ENCODE data around the gene VAC14.
"Not testable (repeated sequence)": the region's sequence is repeated elsewhere in the genome, so short reads cannot be mapped to it uniquely, and the experiment has no call there.

Gene VAC14

DNA sequence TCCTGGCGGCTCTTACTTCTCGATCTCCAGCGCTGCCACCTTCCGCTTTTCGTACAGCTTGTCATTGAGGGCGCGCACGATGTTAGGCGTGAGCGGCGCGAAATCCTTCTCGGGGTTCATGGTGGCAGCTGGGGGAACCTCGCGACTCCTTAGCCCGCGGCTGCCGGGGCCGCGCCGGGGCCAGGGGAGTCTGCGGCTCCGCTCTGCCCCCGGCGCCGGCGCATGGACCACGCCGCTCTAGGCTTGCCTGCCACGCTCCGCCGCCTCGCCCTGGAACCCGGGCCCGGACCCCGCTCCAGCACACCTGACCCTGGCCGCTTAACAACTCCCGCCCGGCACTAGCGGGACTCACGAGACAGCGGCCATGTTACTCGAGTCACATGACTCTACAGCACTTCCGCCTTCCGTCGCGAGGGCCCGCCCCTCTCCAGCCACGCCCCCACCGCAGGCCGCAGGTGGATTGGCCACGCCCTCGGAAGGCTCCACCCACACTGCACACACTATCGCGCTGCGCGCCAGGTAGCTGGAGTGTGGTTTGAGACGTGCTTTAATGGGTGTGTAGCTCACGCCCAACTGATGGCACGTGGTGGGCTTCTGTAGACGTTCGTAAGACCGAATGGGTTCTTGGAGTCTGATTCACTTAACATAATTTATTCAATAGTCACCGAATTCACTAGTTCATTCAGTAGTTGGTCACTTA lies at the start of gene VAC14:
VAC14 (minus strand) TSS at position 378 of the 700 bp plus-strand sequence; CDS start at position 120, 258 bp downstream.
- DNase-seq, result peak; percentile 81

DNA sequence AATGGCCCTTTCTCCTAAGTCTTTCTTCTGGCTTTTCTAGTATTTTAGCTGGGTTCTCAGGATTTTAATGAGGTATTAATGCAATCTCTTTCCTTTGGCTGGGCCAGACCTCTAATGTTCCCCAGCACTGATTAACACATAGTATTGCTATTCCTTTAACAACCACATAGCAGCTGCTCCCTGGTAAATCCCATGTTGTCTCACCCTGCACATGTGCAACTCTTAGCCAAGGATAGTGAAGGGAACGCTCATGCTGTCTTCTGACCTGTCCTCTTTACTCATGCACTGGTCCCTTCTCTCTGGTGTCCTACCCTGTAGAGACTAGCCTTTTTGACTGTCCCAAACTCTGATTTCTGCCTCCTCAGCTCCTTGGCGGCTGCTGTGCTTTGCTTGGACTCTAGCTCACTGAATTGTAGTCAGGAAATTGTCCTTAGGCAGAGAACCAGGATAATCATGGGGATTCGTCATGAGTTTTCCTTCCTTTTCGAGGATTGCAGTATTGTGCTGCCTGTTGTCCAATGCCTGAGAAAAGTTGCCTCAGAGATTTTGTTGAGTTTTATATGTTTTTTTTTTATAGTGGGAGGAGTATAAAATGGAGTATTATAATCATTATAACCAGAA lies 22.6 kb upstream of the VAC14 start:
- DNase-seq, result not testable (repeated sequence)

DNA sequence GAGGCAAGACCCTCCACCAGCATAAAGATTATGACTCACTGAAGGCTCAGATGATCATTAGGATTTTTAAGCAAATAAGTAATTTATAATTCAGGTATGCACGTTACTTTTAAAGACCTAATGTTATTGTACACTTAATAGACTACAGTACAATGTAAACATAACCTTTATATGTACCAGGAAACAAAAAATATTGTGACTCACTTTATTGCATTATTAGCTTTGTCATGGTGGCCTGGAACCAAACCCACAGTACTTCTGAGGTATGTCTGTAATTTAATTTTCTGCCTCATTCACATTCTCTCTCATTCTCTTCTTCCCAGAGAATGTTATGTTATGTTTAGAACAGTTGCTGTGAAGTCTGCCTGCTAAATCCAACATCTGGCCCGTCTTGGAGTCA lies 21.8 kb upstream of the VAC14 start:
- not testable (repeated sequence) for DNase-seq

DNA sequence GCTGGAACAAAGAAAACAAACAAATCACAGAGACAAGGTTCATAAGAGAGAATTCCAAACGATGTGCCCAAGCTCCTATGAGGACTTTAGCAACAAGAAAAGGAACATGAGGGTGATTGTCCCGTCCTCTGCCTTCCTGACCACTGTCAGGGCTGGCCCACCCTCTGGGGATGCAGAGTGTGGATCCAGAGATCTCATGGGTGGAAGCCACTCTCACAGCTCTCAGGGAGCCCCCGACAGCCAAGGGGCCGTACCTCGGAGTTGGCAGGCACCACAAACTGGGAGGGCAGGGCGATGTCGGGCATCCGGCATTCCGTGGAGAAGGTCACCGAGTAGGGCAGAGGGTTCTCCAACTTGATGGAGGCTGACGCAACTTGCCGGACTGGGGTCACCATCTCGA lies 17.1 kb upstream of the VAC14 start:
- DNase-seq, result not testable (repeated sequence)

DNA sequence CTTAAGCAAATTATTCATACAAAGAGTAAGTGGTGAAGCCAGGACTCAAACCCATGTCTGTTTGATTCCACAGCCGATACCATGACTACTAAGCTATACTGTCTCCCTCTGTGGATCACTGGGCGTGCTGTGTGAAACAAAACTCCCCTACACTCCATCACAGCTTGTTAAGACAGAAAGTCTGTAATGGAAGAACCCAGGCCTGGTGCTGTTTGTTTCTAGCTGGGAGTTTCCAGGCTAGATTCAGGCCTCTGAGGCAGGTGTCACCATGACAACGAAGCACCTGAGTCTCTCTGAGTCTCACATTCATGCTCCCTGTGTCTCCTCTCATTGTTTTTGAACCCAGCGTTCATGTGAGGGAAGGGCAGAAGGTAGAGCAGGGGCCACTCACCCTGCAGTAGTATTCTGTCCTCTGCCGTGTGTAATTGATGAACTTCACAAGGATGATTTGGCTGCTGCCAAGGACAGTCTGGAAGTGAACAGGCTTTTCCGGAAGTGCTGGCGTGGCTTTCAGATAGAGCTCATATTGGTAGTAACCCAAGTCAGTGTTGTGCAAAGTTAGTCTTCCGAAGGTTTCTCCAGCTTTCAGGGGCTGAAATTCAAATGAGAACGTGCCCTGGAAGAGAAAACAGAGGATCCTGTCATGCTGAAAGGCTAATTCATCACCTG lies 8.6 kb upstream of the VAC14 start:
- DNase-seq, result no peak

DNA sequence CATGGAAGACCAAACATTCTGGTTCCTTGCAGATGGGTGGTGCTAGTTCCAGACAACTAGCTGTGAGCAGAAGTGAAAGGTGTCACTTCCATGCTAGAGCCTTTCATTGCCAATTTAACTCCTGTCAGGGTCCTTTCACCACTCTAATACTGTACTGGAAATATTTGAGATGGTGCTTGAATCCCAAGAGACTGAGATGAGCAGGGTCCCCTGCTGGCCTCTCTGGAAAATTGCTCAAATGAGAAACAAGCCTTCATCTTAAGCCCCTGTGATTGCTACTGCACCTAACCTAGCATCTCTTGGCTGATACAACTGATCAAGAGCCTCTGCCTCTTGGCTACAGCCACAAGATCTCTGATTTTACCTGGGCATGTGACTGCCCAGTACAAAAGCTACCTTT lies 7.4 kb upstream of the VAC14 start:
- DNase-seq, result no peak

DNA sequence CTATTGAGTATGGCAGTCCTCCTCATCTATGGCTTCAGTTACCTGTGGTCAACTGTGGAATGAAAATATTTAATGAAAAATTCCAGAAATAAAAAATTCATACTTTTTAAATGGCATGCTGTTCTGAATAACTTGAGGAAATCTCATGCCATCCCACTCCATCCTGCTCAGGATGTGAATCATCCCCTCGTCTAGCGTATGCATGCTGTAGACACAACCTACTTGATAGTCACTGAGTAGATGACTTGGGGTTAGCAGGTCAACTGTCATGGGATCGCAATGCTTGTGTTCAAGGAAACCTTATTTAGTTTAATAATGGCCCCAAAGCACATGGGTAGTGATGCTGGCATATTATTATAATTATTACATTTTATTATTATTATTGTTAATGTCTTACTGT lies 4.8 kb upstream of the VAC14 start:
- DNase-seq, result peak; percentile 87

DNA sequence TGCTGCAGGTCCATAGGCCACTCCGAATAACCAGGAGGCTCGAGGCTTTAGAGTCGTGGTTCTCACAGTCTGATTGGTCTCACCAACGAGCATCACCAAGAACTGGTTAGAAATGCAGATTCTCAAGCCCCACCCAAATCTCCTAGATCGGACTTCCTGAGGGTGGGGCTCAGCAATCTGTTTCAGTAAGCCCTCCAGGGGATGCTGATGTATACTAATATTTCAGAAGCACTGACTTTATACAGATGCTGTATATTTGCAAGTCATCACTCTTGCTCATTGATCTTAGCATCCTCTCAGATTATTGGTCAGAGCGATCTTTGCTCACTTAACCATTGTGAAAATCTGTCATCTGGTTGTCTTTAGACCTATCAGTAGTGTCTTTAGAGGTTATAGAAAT lies 4.4 kb upstream of the VAC14 start:
- peak; percentile 12 for DNase-seq

DNA sequence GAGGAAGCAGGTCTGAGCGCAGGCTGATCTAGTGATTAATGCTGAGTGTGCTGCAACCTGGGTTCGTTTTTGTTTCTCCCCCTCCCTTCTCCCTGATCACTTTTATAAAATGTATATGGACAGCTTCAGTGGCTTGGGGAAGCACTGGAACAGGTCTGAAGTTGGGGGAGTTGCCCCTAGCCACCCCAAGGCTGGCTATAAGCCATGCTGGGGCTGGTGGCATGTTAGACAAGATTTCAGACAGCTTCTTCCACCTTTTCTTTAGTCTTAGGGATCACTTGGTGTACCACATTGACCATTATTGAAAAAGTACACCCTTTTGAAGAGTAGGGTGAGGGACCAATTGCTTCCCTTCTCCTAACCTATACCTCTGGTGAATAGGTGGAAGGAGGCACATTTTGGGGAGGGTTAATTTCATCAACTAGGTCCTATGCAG lies 3.8 kb upstream of the VAC14 start:
- DNase-seq, result no peak

DNA sequence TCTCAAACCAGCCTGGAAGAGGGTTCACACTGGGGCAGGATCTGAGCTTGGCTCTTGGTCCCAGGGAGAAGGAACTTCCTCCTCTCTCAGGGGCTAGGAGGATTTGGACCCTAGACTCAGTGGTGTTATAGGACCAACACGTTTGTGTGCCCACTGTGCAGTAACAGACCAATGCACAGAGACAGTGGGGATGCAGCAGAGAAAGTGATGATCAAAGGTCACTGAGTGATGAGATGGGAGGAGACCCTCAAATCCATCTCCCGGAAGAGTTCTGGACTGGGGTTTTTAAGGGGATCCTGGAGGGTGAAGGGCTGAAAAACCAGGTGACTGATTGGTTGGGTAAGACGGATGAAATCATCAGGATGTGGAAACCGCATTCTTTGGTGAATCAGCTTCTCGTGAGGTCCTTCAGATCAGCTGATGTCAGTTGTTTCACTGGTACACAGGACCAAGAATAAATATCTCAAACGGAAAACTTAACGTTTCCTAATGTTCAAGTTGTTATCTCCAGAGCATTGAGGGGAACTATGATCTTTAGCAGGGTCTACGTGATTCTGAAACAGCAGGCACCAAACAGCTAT lies 3.3 kb upstream of the VAC14 start:
- peak; percentile 92 for DNase-seq

DNA sequence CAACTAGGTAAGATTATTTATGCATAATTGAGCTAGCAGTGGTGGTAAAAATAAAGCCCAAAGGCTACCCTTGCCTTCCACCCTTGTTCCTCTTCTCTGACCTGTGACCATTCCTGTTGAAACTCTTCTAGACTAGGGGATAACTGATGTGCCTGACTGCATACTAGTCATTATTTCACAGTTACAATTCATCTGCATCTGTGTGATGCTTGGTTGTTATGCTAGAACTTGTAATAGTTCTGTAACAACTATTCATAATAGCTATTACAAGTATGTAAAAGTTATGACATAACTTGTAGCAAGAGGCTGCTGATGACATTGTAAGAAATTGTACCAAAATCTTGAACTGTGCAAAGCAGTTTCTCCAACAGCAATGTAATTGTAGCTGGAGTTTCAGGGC lies 2.4 kb upstream of the VAC14 start:
- no peak for DNase-seq

DNA sequence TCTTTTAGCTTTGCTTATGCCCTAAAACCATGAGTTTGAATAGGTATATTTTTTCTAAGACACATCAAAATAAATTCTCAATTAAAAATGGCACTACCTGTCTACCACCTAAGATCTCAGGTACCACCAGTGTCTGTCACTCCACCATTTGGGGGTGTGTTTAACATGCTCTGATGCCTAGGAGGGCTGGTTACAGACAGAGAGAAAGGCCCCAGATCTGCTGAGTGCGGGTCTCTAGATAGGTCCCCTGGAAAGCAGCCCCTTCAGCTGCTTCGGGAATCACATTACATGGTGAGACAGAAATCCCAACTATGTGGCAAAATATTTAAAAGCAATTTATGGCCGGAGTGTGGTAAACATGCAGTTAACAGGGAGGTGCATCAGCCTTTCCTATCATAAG lies 653 bp upstream of the VAC14 start:
- DNase-seq, result no peak

DNA sequence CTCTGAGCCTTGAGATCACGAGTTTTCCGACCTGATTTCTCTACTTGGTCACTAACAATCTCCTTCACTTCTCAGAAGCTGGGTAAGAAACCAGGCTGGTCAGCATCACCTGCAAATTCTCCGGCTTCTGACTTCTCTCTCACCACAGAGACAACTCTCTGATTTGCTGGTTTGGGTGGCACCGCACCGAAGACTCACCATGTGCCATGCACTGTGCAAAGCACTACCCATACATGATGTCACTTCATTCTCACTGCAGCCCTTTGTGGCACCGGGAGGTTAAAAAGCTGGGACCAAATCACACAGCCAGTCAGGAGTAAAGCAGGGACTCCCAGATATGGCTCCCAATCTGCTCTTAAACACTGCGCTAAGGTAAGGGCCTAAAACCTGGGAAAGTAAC lies 647 bp downstream of the VAC14 start:
- DNase-seq, result no peak

DNA sequence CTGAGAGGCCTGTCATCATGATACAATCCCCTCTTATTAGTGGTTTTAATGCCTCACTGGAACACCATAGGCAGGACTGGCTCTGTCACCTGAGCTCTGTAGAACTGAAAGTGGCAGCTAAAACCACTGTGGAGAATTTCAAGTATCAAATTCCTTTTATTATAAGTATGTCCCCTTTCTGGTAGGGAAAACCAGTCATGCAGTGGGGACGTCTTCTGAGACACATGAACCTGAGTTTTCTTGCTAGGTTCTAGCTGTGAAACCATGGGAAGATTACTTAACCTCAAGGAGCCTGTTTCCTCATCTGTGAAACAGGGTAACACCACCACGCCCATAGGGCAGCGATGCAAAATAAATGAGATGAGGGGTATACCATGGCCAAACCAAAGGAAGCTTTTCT lies 4.7 kb downstream of the VAC14 start:
- DNase-seq, result no peak

DNA sequence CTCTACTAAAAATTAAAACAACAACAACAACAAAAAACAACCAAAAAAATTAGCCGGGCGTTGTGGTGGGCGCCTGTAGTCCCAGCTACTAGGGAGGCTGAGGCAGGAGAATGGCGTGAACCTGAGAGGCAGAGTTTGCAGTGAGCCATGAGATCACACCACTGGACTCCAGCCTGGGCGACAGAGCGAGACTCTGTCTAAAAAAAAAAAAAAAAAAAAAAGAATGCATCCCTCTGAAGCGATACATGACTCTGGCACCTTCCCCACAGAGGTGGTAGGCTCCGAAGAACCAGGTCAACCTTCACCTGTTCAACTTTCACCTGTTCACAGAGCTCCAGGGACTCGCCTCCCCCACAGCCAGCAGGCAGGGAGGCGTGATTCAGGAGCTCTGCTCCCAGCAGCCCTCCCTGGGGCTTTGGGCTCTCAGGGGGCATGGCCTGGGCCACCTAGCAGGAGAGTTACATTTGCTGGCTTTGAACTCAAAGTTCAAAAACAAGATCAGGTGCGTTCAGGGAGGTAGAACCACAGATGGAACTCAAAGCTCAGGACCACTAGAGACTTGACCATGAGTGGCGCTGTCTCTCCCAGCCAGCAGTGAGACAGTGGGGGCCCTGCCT lies 5.6 kb downstream of the VAC14 start:
- no peak for DNase-seq

DNA sequence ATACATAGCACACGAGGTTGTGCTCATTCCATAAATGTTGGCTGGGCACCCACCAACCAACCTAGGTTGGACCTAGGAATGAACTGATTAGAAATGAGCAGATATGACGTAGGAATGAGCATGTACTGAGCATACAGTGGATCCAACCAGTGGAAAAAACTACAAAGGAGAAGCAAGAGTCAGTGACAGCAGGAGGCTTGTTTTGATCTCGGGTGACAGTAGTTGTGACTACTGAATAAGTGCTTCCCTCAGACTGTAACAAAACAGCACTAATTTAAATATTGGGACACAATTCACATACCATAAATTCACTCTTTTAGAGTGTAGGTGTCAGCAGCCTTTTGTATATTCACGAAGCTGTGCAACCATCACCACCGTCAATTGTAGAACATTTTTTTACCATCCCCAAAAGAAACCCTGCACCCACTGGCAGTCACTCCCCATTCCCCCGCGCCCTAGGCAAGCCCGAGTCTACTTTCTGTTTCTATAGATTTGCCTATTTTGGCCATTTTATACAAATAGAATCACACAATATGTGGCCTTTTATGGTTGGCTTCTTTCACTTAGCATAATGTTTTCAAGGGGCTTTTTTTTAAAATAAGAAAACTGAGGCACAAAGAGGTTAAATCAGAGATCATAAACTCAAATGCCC lies 7.0 kb downstream of the VAC14 start:
- no peak for DNase-seq

DNA sequence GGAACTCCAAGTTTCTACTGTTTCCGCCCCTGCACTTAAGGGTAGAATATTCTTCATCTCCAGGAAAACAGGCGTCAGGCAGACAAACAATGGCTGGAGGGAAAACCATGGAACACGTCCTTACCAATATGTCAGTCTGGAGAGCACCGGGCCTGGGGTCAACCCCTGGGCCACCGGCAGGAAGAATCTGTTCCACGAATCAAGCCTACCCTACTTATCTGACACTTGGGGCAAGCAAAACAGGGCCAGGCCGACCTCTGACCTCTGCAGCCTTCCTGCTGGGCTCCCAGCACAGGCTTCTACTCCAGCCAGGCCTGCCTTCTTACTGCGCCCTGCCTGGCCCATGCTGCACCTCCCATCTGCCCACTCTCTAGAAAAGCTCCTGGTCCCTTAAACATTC lies 10.1 kb downstream of the VAC14 start:
- no peak for DNase-seq

DNA sequence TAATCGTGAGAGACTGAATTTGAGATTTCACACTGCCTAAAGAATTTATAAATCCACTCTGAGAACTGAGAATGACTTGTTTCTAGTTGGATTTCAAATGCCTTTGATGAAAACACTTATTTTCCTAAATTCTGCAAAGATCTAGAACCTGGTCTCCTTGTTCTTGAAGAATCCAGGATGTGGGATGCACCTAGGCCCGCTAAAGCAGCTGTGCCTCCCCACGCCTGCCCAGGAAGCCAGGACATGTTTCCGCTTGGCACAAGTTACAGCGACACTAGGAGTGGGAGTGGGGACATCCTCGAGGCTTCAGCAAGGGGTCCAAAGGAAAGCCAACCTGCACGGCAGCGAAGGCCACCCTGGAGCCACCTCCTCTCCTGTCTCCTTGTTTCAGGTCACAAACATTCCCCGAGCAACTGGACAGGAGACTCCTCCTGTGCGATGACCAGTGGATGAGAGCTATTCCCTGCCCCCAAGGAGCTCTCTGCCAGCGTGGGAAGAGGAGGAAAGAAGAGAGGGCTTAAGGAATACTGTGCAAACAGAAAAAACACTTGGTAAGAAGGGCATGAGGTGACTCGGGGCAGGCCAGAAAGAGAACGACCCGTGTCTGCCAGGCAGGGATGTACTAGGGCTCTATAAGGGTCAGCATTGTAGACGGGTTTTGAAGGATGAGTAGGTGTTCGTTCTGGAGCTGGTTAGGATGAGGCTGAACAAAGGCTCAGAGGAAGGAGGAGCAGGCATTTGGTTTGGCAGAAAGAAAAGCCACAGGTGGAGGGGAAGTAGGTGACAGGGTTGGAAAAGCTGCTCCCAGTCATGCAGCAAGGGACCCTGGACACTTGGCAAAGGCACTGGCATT lies 11.1 kb downstream of the VAC14 start:
- no peak for DNase-seq

DNA sequence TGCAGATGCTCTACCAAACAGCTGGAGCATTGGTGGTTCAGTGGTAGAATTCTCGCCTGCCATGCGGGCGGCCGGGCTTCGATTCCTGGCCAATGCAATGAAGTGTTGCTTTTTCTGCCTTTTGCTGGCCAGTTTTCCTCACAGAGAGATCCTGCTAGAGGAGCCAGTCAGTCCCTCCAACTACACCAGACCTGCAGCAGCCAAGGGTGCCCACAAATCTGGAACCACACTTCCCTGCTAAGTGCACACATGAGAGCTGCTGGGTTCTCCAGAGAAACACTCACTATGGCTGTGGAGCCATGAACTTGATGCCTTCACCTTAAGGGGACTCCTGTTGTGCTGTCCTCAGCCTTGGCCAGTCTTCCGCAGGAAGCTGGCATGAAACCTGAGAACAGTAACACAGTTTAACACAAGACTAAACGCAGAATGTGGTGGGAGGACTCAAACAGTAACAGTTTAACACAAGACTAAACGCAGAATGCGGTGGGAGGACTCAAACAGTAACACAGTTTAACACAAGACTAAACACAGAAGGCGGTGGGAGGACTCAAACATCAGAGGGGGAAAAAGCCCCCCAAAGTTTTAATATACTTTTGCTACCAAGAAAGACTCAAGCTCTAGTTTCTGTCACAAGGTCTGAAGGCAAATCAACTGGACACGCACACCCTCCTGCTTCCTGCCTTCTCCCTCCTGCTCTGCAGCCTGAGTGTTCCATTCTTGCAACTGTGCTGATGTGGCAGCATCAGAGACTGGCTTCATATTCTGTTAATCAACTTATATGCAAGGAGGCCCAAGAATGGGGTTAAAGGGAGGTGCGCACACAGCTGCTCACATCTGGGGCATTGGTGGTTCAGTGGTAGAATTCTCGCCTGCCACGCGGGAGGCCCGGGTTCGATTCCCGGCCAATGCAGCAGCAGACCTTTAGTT lies 12.0 kb downstream of the VAC14 start:
- DNase-seq, result no peak

DNA sequence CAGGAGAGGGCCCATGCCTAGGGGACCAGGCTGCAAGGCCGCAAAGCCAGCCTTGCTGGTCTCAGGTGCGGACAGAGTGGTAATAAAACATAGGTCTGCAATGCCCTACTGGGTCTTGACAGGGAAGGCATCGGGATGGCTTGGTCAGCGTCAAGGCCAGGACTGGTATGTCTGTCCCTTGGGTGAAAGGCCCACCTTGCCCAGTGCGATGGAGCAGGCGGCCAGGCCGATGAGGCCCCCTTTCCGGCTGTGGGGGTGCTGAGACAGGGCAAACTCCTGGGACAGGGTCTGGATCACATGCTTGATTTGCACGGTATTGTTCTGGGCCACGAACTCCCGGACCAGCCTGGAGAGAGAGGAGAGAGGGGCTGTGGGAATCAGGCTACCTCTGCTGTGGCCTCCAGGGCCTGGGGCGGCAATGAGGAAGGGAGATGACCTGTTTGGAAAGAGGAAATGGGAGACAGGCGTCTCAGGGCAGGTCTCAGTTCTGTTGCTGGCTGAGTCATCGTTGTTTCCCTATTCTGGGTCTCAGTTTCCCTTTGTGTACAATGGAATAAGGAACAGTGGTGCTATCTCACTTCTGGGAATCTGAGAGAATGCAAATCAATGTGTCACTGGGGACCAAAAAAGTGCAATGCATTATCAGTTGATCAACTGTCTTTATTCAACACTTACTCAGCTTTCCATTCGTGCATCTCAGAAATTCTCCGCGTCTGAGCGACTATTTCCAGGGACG lies 14.8 kb downstream of the VAC14 start:
- DNase-seq, result no peak
